ENCODE measurements around the gene PSMA7.
"Not testable (repeated sequence)": the region's sequence is repeated elsewhere in the genome, so short reads cannot be mapped to it uniquely, and the experiment has no call there.

Gene PSMA7

DNA sequence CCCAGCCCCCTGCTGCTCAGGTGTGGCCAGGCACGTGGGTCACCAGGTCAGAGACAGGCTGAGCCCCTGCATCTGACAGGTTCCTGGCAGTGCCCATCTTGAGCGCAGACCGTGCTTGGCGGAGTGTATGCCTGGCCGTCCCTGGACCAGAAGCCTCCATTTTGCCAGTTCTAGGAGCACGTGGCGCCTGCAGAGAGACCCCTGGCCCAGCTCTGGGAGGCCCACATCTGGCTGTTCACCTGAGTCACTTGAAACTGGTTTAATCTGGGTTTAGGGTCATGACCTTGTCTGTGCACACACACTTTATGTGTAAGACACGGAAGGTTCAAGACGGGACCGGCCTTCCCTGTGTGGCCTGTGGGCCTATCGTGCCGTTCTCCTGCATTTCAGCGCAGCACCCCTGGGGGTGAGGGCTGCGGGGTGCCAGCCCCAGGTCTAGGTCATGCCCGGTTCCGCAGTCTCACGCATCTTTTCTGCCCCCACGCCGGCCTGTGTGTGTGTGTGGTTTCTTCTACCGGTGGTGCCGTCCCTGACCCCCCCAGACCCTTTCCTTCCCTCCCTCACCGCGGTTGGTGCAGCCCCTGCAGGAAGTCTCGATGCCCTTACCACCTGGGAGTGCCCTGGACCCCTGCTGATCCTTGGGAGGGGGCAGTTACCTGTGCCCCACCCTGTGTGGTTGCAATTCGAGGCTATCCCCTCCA, 14.3 kb upstream of the PSMA7 start:
- H3K27ac ChIP-seq = no peak overlapping the region
- no peak for DNase-seq (ENCODE audit: low read depth, low spot score)

DNA sequence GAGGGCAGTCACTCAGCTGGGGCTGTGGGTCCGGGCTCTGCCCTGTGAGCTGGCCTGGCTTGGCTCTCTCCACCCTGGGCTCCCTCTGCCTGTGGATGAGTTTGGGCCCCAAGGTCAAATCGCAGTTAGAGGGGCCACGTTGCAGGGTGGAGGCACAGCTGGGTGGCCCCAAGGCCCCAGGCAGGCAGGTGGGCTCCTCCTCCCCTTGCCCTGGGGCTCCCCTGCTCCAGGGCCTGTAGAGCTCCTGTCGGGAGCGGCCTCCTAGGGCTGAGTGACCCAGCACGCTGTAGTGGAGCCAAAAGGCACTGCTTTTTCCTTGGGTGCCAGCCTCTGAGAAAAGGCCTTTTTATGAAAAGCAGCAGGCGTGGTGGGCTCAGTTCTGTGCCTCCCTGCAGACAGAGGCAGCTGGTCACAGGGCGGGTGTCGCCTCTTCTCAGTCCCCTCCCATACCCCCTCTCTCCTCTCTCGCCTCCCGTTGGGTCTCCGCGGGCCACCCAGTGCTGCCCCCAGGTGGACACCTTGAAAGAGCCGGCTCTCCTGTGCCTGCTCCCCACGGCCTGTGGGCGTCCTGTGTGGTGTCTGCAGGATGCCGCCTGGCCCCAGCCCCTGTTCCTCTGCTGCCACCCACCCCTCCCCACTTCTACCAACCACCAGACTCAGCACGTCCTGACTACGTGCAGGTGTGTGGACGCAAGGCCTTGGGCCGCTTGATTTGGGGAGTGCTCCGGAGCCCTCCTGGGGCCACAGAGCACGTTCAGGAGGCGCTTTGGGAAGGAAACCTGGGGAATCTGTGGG, 13.6 kb upstream of the PSMA7 start:
- H3K27ac ChIP-seq = no peak overlapping the region
- no peak for DNase-seq (ENCODE audit: low read depth, low spot score)

DNA sequence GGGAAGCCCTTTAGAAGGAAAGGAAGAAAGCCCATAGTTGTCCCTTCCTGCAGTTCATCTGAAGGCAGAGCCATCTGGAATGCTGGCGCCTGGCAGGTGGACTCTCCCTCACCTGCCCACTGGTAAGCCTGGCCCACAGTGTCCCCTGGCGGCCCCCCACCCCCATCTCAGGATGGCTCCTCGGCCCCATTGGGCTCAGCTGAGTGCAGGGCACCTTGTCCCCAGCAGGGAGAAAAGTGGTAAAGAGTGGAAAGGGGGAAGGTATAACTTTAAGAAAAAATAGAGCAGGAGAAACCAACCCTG, 13.0 kb upstream of the PSMA7 start:
- H3K27ac ChIP-seq = no peak overlapping the region
- no peak for DNase-seq (ENCODE audit: low read depth, low spot score)

DNA sequence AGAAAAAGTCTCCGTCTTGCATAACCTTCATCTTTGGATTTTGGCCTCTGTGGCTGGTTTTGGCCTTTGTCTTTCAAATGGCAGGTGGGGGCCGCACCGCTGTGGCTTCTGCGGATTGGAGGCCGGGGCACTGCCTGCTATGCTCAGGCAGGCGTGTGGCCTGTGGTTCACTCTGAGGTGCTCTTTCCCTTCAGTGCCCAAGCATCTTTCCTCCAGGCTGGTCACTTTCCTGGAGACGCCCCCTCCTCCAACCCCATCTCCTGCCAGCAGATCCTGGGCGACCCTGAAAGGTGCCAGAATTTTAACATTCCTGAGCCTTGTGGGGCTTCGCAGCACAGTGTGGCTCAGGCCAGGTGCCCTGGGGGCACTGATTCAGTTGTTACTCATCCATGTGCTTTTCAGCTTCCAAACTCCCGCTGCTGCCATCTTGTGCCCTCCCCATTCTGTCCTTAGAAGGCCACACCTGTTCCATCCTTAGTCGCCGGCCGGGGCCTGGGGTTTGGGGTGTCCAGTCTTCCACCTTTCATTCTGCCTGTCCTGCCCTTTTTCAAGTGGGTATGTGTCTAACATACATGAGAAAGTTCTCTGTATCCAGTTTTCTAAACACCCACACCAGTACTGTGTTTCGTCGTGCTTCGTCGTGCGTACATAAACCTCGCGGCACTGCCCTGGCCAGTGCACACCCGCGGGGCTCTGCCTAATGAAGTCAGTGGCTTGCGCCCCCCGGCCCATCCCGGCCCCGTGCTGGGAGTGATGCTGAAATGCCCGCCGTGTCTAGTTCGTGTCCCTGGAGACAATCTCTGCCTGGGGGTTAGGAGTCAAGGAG, 12.4 kb upstream of the PSMA7 start:
- H3K27ac ChIP-seq = no peak overlapping the region
- DNase-seq (ENCODE audit: low read depth, low spot score) = no peak

DNA sequence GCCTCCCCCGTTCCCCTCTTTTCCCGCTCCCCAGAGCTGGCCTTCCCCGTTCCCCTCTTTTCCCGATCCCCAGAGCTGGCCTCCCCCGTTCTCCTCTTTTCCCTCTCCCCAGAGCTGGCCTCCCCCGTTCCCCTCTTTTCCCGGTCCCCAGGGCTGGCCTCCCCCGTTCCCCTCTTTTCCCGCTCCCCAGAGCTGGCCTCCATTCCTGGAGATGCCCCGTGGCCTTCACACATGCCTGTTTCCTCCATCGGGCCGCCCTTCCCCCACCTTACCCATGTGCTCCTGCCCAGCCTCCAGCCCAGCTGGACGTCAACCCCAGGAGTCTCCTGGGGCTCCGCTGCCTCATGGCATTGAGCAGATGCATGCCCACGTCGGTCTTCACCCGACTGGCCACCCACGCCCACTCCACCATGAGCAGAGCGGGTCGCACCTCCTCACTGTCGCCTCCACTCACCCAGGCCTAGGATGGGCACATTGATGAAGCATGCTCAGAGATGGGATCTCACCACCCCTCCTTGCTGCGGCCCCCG, 8.7 kb upstream of the PSMA7 start:
- no peak overlapping the region for H3K27ac ChIP-seq
- no peak for DNase-seq (ENCODE audit: low read depth, low spot score)

DNA sequence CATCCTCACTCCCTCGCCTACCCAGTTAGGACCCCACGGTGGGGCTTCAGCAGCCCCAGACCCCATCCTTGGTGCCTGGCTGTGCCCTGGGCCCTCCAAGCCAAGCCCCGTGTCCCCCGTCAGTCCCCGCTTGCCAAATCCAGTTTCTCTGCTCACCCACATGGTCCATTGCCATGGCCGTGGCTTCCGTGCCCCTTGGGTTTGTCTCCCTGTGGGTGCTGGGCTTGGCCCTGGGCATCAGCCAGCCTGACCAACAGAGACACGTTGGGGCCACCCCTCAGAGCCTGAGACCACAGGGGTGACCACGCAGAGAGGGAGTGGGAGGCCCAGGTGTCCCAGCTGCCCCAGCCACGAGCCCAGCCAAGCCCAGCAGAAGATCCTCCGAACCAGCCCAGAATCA, 8.0 kb upstream of the PSMA7 start:
- H3K27ac ChIP-seq = no peak overlapping the region
- DNase-seq (ENCODE audit: low read depth, low spot score) = no peak

DNA sequence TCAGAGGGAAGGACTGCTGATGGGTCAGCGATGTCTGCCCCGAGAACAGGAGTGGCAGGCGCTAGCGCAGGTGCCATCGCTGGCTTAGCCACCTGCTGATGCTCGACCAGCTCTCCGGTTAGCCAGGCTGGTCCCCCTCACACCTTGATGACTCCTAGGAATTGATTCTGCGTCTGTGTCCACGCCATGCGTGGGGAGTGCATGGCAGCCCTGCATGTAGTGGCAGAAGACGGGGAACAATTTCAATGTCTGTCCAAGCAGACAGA, 7.0 kb upstream of the PSMA7 start:
- no peak overlapping the region for H3K27ac ChIP-seq

DNA sequence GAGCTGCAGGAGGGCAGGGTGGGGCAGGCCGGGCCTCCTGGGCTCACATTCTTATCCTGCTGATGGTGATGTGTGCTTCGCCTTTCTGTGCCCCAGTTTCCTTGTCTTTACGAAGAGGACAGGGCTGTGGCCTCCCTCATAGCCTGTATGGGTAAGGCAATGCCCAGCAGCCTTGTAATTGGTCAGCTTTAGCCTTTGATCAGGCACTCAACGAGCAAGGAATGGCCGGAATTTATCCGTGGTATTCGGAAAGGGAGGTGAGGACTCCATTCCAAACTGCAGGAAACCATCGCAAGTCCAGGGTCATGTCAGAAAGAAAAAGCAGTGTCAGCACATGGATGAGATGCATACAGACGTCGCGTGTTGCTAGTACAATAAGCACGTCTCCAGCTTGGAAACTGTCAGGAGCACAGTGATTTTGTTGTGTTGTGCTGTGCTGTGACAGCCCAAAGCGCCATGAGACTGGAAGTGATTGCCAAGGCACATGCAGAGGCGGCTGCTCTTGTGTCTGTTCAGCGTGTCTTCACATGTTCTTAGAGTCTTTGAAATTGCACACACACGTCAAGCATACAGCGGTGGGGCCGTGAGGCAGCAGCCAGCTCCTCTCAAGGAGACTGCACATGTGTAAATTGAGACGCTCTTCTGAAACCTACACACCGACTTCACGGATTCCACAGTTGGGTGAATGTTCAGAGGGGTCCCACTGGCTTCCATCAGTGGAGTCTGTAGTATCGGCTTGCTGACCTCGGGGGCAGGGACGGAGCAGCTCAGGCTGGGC, 6.5 kb upstream of the PSMA7 start:
- DNase-seq (ENCODE audit: low read depth, low spot score) = peak; percentile 68
- H3K27ac ChIP-seq = peak overlapping the region; percentile 25

More for the DNA sequence above, 7.0 kb upstream of the PSMA7 start:
- no peak for DNase-seq (ENCODE audit: low read depth, low spot score)

DNA sequence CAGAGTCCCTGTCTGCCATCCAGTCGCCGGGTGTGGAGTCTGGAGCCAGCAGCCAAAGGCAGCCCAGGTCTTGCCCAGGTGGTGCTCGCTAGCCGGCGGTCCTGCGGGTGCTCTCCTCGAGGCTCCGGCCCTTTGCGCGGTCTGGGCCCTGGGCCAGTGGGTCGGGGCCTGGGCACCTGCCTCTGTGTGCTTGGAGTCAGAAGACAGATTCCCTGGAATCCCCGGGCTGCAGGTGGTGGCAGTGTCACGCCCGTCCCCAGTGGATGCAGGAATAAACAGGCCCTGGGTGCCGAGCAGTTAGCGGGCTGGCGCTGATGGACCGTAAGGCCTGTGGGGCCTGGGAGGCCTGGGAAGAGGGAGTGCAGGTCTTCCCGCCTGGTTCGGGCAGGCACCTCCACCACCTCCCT, 5.7 kb upstream of the PSMA7 start:
- H3K27ac ChIP-seq = peak overlapping the region; percentile 25
- DNase-seq (ENCODE audit: low read depth, low spot score) = no peak

DNA sequence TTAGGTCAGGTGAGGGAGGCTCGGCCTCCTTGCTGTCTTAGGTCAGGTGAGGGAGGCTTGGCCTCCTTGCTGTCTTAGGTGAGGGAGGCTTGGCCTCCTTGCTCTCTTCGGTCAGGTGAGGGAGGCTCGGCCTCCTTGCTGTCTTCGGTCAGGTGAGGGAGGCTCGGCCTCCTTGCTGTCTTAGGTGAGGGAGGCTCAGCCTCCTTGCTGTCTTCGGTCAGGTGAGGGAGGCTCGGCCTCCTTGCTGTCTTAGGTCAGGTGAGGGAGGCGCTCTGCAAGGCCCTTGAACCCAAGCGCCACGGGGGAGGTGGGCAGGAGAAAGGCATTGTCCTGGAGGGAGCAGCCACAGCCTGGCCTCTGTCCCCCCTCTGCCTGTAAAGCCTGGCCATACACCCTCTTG, 5.2 kb upstream of the PSMA7 start:
- not testable (repeated sequence) for DNase-seq (ENCODE audit: low read depth, low spot score)

DNA sequence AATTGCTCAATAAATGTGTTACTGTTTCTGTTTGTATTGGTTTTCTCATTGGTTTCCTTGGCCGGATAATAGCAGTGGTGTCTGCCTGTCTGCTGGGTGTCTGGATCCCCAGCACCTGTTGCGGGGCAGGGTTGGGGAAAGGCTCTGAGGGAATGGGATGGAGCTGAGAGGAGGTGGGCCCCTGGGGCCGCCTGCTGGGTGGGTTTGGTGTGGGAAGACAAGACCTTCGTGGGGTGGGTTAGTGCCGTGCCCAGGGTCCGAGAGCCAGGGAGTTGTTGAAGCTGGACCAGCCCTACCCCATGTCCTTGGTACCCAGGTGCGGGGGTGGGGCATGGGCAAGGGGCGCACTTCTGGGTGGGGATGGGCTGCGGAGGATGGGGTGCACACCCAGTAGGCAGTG, 4.3 kb upstream of the PSMA7 start:
- DNase-seq (ENCODE audit: low read depth, low spot score) = no peak
- no peak overlapping the region for H3K27ac ChIP-seq

More for the DNA sequence above, 5.2 kb upstream of the PSMA7 start:
- not testable (repeated sequence) for H3K27ac ChIP-seq

DNA sequence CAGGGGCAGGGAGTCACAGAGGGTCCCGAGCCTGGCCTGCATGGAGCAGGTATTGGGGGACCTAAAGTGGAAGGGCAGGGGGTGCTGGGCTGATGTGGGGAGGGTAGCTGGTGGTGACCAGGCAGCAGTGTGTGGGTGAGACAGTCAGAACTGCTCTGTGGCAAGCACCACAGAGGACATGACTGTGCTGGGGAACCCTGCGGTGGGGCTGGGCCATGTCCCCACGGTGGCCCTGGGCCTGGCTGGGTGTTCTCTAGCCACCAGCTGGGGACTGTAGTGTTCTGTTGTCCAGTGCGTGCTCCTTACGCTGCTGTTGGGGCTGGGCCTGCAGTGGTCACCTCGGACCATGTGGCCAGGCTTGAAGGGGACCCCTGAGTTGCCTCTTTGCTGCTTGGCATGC, 3.9 kb upstream of the PSMA7 start:
- no peak for DNase-seq (ENCODE audit: low read depth, low spot score)
- no peak overlapping the region for H3K27ac ChIP-seq

DNA sequence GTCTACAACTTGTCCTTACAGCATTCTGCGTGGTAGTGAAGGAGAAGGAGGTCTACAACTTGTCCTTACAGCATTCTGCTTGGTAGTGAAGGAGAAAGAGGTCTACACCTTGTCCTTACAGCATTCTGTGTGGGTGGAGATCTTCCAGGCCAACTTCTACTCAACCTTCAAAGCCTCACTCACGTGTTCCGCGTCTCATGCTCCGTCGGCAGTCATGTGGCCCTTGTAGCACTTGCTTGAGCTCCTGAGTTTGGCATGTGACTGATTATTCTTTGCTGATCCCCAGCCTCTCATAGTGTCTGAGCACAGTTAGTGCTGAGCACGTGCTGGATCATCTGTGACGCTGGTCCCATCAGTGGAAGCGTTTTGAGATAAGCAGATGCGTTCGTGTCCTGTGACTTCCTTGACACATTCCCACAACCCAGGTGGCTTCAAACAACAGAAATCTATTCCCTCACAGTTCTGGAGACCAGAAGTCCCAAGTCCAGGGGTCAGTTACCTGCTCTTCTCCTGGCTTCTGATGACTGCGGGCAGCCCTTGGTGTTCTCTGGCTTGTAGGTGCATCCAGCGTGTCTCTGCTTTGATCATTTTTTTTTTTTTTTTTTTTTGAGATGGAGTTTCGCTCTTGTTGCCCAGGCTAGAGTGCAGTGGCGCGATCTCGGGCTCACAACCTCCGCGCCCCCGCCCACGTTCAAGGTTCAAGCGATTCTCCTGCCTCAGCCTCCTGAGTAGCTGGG, 3.0 kb upstream of the PSMA7 start:
- no peak overlapping the region for H3K27ac ChIP-seq
- no peak for DNase-seq (ENCODE audit: low read depth, low spot score)

DNA sequence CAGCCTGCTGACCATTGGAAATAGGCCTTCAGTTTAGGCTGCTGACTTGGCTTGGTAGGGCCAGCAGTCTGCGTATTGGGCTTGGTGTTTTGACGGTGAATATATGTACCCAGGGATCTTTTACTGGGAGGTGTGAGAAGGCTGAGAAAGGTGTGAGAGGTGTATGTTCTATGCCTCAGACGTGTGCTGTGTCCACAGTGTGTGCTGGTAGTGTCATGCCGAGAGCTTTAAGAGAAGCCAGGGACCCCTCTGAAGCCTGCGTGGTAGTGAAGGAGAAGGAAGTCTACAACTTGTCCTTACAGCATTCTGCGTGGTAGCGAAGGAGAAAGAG, 2.5 kb upstream of the PSMA7 start:
- no peak for DNase-seq (ENCODE audit: low read depth, low spot score)
- no peak overlapping the region for H3K27ac ChIP-seq

DNA sequence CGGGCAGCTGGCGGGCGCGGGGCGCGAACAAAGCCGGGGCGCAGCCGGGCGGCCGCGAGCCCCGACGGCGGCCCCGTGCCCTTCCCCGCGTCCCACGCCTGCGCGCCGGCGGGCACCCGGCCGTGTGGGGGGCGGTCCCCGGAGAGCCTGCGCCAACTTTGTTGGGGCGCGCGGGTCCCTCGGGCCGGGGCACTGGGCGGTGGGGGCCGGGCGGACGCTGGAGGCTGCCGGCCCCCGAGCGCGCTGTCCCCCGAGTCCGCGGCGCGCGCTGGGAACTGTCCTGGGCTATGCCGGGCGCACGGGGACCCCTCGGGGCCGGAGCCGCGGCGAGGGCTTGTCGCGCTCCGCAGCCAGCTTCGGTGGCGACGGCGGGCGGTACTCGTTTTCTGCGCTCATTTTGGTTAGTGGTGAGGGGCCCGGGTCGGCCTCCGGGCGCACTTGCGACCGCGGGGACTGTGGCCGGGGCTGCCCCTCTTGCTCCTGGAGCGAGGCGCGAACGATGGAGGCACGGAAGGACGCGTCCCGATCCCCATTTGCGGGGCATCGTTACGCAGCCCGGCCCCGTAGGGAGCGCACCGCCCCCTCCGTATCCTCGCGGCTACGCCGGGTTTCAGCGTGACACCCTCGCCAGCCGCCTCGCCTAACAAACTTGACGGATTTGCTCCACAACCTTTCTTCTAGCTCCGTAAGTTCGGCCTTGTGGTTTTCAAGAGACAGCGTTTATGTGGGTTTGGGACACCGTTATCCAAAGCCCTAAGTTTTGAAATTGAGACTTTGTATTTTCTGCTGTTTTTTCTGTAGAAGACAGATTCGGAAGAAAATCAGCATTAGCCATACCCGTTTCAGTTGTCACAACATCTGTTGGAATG, 997 bp upstream of the PSMA7 start:
- DNase-seq (ENCODE audit: low read depth, low spot score) = no peak
- H3K27ac ChIP-seq = peak overlapping the region; percentile 84

DNA sequence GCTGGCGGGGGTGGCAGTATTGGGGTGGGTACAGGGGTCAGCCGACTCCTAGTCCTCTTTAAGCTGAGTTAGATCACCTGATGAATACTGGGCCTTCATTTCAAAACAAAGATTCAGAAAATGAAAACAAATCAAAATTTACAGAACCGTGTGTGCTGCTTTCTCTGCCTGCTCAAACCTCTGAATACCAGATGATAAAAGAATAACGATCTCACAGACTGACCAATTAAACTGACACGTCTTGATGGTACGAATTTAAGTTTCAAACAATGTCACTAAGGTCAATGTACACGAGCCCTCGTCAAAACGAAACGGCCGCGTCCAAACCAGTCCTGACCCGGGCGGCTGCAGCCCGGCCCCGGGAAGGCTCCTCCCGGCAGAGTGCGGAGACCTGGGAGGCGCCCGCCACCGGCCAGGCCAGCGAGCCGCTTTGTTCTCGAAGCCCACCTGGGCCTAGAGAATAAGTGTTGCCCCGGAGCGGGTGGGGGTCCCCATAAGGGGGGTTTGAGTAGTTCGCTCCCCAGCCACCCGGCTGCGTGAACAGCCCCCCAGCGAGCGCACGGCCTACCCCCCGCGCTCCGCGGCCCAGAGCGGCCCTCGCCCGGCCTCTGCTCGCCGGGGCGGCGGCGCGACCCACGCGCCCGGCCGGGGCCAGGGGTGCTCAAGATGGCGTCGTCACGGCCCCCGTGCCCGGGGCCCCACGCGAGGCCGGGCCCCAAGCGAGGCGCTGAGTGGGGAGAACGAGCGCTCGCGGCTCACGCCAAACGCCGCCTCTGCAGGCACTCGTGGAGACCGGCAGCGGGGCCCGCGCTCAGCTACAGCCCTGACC, 728 bp downstream of the PSMA7 start:
- no peak for DNase-seq (ENCODE audit: low read depth, low spot score)
- peak overlapping the region; percentile 84 for H3K27ac ChIP-seq

DNA sequence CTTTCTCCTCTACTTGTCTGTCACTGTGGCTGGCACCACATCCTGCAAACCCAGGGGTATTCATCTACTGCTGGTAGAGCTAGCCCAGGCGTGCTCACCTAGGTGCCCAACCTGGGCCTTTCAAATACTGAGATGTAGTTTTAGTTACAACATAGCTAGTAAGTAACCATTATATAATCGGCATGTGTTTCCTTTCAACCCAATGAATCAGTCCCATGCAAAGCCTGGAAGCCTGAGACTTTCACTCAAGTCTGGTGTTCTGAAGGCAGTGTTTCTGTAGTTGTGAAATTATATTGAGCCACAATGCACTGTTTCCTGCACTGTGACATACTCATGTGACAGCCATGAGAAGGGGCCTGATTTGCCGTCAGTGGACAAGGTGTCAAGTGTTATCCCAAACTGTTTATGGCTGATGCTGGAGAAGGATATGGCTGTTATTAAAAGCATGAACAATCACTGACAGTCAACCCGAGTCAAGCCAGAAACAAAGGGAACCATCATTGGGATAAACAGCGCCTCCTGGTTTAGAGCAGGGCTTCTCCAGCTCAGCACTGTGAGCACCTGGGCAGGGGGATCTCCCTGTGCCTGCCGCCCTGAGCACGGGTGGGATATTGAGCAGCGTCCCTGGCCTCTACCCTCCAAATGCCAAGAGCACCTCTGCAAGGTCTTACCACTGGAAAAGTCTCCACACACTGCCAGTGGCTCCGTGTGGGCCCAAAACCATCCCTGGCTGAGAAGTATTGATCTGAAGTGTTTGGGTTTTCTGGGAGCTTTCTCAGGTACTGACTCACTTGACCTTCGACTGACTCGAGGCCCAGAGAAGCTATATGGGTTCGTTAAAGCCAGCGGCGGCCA, 1.6 kb downstream of the PSMA7 start:
- no peak for DNase-seq (ENCODE audit: low read depth, low spot score)

More for the DNA sequence above, 1.6 kb downstream of the PSMA7 start:
- H3K27ac ChIP-seq = peak overlapping the region; percentile 84
